ENCODE data around the gene MAD1L1. TPM values are rescaled to one million over a fixed set of nuclear protein-coding genes. Genes with fewer than 3 reads are reported as not detected.

Gene MAD1L1
- 10 to 100 TPM; 40.0 to 44.7 TPM for total RNA-seq

- intact Hi-C loops (cut with micrococcal nuclease), result no loop called here
- Mint-ChIP-seq H3K36me3 (ENCODE audit: low read depth) (peaks cover 30% of the 10 kb centered on the region), H3K4me1 (ENCODE audit: low read depth) (peaks cover 29% of the 10 kb centered on the region), H3K27ac (peak within 1 kb of the TSS; percentile 87), H3K9me3 (no peaks in the 10 kb centered on the region), H3K27me3 (no peaks in the 10 kb centered on the region), H3K4me3 (peak within 1 kb of the TSS; percentile 89)
- peak; percentile 91 for DNase-seq
- ATAC-seq, result peak; percentile 96
- TF ChIP-seq CTCF (IDR thresholded peaks at IDR 0.05), result no peak
- CTCF ChIA-PET, result interaction anchor here (1.2 to 2.0 kb wide), 3 partner anchors 12 to 193 kb away, joined by 3 to 14 read pairs (median 3); no protein-coding TSS in a partner anchor
- POLR2A ChIA-PET, result interaction anchor here (0.6 to 3.5 kb wide), 3 partner anchors 8 to 28 kb away, joined by 3 to 30 read pairs (median 3); partner anchors contain the start of genes MRM2 and NUDT1
Observed at GRCh38 chr7:2232766-2233520, at the start of gene MAD1L1. MAD1L1 (minus strand) TSS chr7:2232945; CDS start chr7:2230133, 2,812 bp downstream.

- H3K4me1 Mint-ChIP-seq (ENCODE audit: low read depth), result no peaks in the 10 kb centered on the region
- intact Hi-C loops (cut with micrococcal nuclease), result no loop called here
- DNase-seq, result no peak
- ChIA-PET CTCF (no interaction called here), POLR2A (no interaction called here)
- no peak overlapping the region for H3K4me3 Mint-ChIP-seq
- no peaks in the 10 kb centered on the region for H3K27me3 Mint-ChIP-seq
- no peak overlapping the region for H3K27ac Mint-ChIP-seq
- H3K36me3 Mint-ChIP-seq (ENCODE audit: low read depth), result no peaks in the 10 kb centered on the region
- no peak for ATAC-seq
- no peak for TF ChIP-seq CTCF (IDR thresholded peaks at IDR 0.05)
- no peaks in the 10 kb centered on the region for H3K9me3 Mint-ChIP-seq
Observed at GRCh38 chr7:2282185-2282751, 49.5 kb upstream of the MAD1L1 start.

GRCh38 chr7:2281541-2281940 lies 48.8 kb upstream of the MAD1L1 start:
- Mint-ChIP-seq H3K27ac (no peak overlapping the region), H3K4me1 (ENCODE audit: low read depth) (no peaks in the 10 kb centered on the region), H3K9me3 (no peaks in the 10 kb centered on the region), H3K36me3 (ENCODE audit: low read depth) (no peaks in the 10 kb centered on the region), H3K27me3 (no peaks in the 10 kb centered on the region), H3K4me3 (no peak overlapping the region)
- no peak for TF ChIP-seq CTCF (IDR thresholded peaks at IDR 0.05)
- intact Hi-C loops (cut with micrococcal nuclease), result no loop called here
- ATAC-seq, result no peak
- no peak for DNase-seq
- POLR2A ChIA-PET, result no interaction called here
- CTCF ChIA-PET, result no interaction called here

GRCh38 chr7:2280424-2280823 lies 47.7 kb upstream of the MAD1L1 start:
- ChIA-PET POLR2A (no interaction called here), CTCF (interaction anchor here (0.7 kb wide), 1 partner anchor 188 kb away, joined by 3 read pairs; no protein-coding TSS in a partner anchor)
- no peak for TF ChIP-seq CTCF (IDR thresholded peaks at IDR 0.05)
- Mint-ChIP-seq H3K36me3 (ENCODE audit: low read depth) (no peaks in the 10 kb centered on the region), H3K27me3 (no peaks in the 10 kb centered on the region), H3K27ac (no peak overlapping the region), H3K4me3 (no peak overlapping the region), H3K4me1 (ENCODE audit: low read depth) (no peaks in the 10 kb centered on the region), H3K9me3 (no peaks in the 10 kb centered on the region)
- ATAC-seq, result no peak
- no peak for DNase-seq
- intact Hi-C loops (cut with micrococcal nuclease), result no loop called here

- ATAC-seq, result no peak
- H3K27me3 Mint-ChIP-seq, result no peaks in the 10 kb centered on the region
- CTCF ChIA-PET, result no interaction called here
- no peak overlapping the region for H3K27ac Mint-ChIP-seq
- intact Hi-C loops (cut with micrococcal nuclease), result no loop called here
- no peaks in the 10 kb centered on the region for H3K4me1 Mint-ChIP-seq (ENCODE audit: low read depth)
- no peak for DNase-seq
- no peak overlapping the region for H3K4me3 Mint-ChIP-seq
- no peaks in the 10 kb centered on the region for H3K9me3 Mint-ChIP-seq
- POLR2A ChIA-PET, result no interaction called here
- no peak for TF ChIP-seq CTCF (IDR thresholded peaks at IDR 0.05)
- no peaks in the 10 kb centered on the region for H3K36me3 Mint-ChIP-seq (ENCODE audit: low read depth)
Observed at GRCh38 chr7:2279896-2280295, 47.2 kb upstream of the MAD1L1 start.

All from activated CD8-positive, alpha-beta T cell treated with anti-CD3 and anti-CD28 coated beads for 36 hours (primary cell).